VCaP (cell line): ENCODE data around the gene IL17RE.

ENCODE experiments used
- H3K27ac ChIP-seq: fragments of 450-650 bp; 2 replicates; pipeline ENCODE4 v1.5.1; 2017
- CTCF ChIP-seq: fragments of 450-650 bp; conservative IDR thresholded peaks from 2 replicates; pipeline ENCODE4 v1.5.1; 2017; ENCODE audit warnings: mild to moderate bottlenecking, moderate library complexity

The IL17RE gene

GRCh38 chr3:9903238-9903624 is 583 bp downstream of the IL17RE start:
- no peak for TF ChIP-seq CTCF
- no peak overlapping the region for H3K27ac ChIP-seq

- no peak for TF ChIP-seq CTCF
- no peak overlapping the region for H3K27ac ChIP-seq
These were observed 1.3 kb downstream of the IL17RE start for GRCh38 chr3:9903904-9904303.

GRCh38 chr3:9906480-9906879 is 3.8 kb downstream of the IL17RE start:
- TF ChIP-seq CTCF, result no peak
- H3K27ac ChIP-seq, result no peak overlapping the region

- no peak for TF ChIP-seq CTCF
- H3K27ac ChIP-seq, result no peak overlapping the region
These were observed 5.6 kb downstream of the IL17RE start for GRCh38 chr3:9908286-9908685.

GRCh38 chr3:9909221-9910013 is 6.8 kb downstream of the IL17RE start:
- TF ChIP-seq CTCF, result no peak

GRCh38 chr3:9911863-9912262 is 9.2 kb downstream of the IL17RE start:
- no peak overlapping the region for H3K27ac ChIP-seq
- TF ChIP-seq CTCF, result no peak

More at GRCh38 chr3:9909221-9910013, 6.8 kb downstream of the IL17RE start:
- H3K27ac ChIP-seq, result no peak overlapping the region

- H3K27ac ChIP-seq, result no peak overlapping the region
These were observed 9.8 kb downstream of the IL17RE start for GRCh38 chr3:9912294-9912935.

More at GRCh38 chr3:9912294-9912935, 9.8 kb downstream of the IL17RE start:
- no peak for TF ChIP-seq CTCF
